T47D (cell line): ENCODE measurements around the gene KCNIP4.

Experiments
- DNase-seq, 2 experiments: peaks; one replicate each; pipeline versions ENCODE4 v3.0.0 to v3.0.0-alpha.2; 2011 to 2012; ENCODE audit warnings: low read depth in 1 of 2, low spot score in 1 of 2
- JUND ChIP-seq: IDR thresholded peaks from 2 replicates; pipeline ENCODE4 v1.6.1; 2012; ENCODE audit warnings: low read depth
- in situ Hi-C: cut with HindIII; loops from 2 replicates; pipeline ENCODE4 v1.10.0; 2016; ENCODE audit warnings: low sequenced_read_pairs, low pct_unique_long_range_greater_than_20kb

The KCNIP4 gene

DNA sequence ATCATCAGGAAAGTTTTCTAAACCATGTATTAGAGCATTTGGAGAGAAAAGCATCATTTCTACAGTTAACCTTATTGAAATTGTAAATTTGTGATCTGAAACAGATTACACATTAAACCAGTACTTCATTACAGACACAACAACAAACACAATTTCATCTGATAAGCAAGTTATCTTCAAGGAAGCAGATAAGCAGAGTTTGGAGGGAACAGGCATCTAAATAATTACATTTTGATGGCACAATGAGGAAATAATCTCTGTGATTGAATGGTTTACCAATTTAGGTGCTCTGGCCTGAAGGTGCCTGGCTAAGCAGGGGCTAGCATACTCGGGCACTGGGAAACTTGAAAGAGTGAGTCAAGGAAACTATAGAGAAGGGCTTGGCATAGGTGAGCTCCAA is 628.5 kb downstream of the KCNIP4 start:
- TF ChIP-seq JUND: no peak
- DNase-seq: no peak
- in situ Hi-C loops: no loop called here

DNA sequence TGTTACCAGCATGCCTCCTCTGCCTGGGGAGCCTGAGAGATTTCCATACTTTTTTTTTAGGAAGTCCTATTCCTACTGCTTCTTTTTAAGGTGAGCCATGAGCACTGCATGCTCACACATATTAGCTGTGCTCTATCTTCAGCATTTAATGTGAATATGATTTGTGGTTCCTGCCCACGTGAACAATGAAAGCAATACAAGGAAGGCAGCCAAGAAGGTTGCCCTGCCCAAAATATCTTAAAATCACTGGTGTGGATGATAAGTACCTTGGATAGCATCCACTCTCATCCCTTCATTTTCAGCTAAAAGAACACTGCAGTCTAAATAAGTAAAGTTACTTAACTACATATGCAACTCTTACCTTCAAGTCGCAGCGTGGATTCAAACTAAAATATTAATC is 640.9 kb downstream of the KCNIP4 start:
- in situ Hi-C loops: no loop called here
- DNase-seq: no peak
- no peak for TF ChIP-seq JUND

DNA sequence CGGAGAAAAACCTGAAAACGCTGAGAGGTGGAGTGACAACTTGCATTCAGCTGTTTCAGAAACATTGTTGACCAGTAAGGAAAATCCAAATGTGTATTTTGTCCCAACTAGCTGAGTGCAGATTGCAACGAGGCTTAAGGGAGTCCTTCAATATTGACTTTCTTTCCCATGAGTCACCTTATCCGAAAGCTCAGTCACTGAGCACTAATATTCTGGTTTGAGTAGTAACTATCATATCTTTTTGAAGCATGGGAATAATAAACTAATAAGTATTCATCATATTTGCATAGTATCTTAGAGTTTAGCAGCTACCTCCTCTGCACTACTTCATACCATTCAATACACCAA is 644.1 kb downstream of the KCNIP4 start:
- in situ Hi-C loops: no loop called here
- TF ChIP-seq JUND: no peak

DNA sequence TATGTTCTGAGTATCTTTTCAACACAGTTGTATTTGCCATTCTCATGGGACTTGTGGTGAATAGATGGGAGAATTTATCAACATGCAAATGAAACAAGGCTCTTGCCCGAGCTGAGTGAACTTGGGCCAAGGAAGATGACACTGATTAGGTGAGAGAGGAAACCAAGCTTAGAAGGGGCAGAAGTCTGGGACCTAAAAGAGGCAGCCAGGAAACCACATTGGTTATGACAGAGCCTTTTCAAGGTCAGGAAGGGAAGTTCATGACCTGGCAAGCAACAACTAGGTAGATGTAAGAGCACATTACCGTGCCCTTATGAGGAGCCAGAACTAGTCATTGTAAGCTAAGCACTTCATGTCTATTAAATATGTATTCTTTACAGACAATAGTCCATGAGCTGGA is 658.0 kb downstream of the KCNIP4 start:
- in situ Hi-C loops: no loop called here
- DNase-seq: no peak
- TF ChIP-seq JUND: no peak

More for the DNA sequence above, 644.1 kb downstream of the KCNIP4 start:
- no peak for DNase-seq

DNA sequence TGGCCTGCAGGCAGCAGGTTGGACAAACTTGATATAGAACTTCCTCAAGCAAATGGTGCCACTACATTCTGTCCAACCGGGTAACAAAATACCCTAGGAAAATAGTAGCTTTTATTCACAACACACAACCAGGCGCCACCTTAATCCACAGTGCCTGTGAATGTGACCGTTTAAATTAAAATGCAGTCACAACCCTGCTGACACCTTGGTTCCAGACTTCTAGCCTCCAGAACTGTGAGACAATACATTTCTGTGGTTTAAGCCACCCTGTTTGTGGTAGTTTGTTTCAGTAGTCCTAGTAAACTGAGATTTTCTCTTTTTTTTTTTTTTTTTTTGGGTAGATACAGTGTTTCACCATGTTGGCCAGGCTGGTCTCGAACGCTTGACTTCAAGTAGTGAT is 672.5 kb downstream of the KCNIP4 start:
- no peak for TF ChIP-seq JUND
- no peak for DNase-seq
- in situ Hi-C loops: no loop called here

DNA sequence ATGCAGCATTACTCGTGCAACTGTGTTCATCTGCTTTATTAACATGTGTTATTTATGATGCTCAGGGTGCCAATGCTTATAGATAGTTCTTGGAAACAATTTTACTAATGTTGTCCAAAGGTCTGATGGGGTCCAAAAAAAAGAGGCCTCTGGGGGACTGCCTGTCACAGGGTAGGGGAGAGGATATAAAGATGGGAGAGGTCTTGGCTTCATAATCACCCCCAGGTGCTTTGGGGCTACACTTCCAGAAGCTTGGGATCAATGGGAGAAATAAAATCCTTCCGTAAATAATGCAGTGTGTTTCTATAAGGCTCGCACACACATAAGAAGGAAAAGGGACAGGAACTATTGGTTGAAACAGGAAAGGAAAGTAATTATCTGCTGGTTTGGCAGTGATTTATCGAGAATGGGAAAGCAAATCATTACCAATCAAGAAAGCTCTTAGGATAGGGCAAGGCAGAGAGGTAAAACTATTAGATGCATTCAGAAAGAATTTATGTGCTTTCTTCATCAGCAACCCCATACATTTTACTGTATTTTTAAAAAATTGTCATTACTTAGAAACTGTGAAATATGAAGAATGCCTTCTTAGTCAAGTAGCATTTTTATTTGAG is 677.0 kb downstream of the KCNIP4 start:
- no peak for DNase-seq
- TF ChIP-seq JUND: no peak
- in situ Hi-C loops: no loop called here

DNA sequence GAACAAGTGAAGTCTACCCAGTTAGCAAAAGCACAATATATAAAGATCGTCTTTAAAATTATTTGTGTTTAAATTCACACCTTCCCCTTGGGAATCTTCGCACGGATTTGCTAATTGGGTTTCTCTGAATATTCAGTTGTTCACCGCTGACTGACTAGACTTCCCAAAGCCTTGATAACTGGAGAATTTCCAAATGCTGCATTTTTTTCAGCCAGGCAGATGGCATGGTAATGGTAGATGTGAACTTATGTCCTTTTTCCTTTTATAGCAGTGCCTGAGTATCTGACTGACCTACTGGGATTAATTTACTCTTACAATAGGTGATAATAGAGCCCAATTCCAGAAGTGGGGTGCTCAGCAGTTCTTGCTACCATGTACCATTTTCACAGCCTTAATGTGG is 700.2 kb downstream of the KCNIP4 start:
- in situ Hi-C loops: no loop called here
- no peak for DNase-seq
- TF ChIP-seq JUND: no peak

DNA sequence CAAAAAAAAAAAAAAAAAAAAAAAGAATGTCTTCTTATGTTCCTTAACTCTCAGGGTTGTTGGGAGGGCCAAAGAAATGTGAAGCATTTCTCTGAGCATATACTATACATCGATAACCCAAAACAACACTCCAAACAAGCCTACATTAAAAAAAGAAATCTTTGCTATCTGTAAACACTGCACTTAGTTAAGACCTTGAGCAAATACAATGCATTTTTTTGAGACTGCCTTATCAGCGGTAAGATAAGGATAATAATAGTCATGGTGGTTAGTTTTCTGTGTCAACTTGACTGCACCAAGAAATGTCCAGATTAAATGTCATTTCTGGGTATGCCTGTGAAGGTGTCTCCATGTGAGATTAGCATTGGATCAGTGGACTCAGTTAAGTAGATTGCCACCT is 706.4 kb downstream of the KCNIP4 start:
- in situ Hi-C loops: no loop called here
- no peak for DNase-seq
- no peak for TF ChIP-seq JUND

DNA sequence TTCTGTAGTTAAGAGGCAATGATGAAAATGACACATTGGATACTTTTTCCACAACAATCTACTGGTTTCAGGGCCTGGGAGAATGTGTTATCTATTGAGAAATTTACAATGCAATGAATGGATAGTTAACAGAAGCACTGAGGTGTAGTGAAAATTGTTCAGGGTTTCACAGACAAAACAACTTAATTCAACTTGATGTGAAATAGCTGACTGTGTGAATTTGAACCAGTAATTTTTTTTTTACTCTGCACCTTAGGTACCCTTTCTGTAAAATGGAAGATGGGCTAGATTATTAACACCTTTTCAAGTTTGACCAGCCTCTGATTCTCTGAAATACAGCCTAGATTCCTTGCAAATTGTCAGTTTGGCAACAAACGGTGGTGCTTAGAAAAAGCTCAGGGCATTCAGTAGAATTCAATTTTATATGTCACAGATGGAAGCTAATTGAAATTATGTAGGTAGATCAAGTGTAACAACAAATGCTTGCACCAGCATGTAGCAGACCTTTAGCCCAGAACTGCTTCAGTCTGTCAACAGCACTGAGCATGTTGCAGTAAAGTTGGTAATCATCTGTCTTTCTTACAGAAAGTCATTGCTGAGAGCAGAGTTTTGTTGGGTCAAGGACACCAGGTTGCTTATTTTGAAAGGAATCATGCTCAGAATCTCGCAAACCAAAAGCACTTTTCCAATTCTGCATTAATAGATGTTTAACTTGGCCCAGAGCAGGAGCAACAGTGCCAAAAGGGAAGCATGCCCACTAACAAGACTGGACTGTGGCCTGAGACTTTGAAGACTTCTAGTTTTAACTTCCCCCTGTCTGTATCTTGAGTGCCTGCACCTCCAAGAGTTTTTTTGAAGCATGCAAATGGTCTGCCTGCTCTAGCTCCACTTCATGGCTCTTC is 721.7 kb downstream of the KCNIP4 start:
- no peak for DNase-seq
- in situ Hi-C loops: no loop called here
- no peak for TF ChIP-seq JUND

DNA sequence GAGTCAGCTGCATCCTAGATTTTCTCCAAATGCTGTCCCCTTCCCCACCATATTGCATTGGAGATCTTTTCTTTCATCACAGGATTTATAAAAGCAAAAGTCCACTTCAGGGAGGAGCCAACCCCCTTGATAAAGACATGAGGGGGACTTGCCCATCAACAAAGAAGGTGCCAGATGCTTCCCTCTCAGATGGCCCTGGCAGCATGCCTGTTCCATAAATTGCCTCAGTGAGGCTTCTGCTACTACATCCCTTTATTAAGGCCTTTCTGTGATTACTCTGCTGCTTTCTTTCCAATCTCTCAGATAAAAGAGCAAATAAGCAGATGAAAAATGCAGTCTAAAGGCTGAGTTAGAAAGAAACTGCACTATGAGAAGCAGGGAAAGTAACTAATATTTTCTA is 736.7 kb downstream of the KCNIP4 start:
- in situ Hi-C loops: no loop called here
- no peak for DNase-seq
- no peak for TF ChIP-seq JUND

DNA sequence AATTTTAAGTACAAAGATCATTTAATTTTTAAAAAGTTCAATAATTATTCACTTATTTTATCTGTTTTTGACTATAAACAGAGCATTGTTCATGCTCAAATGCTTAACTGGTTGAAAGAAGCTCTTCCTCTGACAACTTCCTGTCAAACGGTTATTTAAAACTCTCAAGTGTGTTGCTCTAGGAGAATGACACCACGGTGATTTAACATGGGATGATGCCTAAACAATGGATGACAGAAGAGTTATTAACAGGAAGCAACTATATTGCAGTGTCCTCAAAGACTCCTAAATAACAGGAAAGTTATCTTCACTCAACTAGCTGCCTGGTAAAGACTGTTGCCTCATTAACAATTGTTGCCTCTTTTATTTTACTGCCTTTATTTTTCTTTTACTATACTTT is 738.7 kb downstream of the KCNIP4 start:
- TF ChIP-seq JUND: no peak
- in situ Hi-C loops: no loop called here
- DNase-seq: no peak

DNA sequence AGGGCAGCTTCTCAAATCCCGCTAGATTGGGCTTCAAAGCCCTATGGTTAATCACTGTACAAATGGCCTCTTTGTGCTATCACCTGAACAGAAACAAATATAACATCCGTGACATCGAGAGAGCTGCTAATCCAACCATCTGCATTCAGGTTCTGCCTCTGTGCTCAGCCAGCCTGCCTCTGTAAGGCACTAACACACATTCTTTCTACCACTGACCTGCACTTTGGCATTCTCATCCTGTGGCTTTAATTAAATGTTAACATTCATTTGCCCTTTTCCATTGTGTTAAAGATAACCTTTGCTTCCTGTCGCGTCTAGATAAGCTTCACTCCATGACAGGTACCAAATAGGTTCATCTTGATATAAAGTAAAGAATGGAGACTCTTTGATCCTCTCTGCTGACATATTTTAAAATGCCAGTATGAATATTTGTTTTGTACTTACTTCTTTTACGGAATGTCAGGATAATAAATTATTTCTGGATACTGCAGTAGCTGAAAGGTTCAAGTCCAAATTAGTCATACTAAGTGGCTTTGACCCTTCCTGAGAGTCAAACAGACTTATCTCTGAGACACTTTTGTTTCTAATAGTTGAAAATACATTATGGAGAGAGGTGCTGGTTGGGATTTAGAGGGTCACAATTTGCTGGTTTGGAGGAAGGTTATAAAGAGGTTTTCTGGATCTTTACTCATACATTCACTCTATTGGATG is 742.6 kb downstream of the KCNIP4 start:
- DNase-seq: no peak
- in situ Hi-C loops: no loop called here
- no peak for TF ChIP-seq JUND

DNA sequence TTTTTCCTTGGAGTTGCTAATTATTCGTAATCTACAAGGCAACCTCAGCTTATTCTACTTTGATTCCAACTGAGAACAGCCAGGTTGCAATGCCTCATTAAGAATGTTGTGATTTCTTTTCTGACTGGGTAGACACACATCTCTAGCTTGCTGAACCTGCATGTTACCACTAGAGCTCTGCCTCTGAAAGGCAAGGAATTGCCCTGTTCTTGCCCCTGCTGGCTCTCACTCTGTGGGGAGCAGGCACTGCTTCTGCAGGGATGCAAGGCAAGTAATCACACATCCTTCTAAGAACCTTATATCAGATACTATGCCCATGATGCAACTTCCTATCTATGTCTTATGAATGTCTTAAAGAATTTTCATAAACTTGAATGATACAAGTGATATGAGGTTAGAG is 745.2 kb downstream of the KCNIP4 start:
- in situ Hi-C loops: no loop called here
- TF ChIP-seq JUND: no peak
- no peak for DNase-seq

DNA sequence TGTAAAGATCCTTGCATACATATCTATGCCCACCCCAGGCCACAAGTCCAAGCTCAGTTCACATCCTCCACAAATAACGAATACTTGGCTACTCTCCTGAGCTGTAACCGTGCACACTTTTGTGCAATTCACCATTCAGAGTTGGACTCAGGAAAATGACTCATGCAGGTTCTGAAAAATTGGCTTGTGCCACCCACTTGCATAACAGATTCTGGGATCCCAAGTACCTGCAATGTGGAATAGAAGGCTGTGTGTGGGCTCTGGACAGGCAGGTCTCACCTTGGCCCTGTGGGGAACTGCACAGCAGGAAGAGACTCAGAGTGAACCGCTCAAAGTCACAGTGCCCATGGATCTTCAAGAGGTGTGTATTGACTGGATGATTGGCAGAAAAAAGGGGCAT is 745.6 kb downstream of the KCNIP4 start:
- no peak for TF ChIP-seq JUND
- in situ Hi-C loops: no loop called here
- DNase-seq: no peak
